BLaER1 treated with 17β-estradiol and CSF1 and Interleukin-3, amounts not matched to agents 10 nM and 100 nM (cell line): ENCODE results near the gene SEL1L3.
A peak's percentile ranks its signal among the peaks of the same experiment; 100 is the strongest.

ENCODE experiments used
- H3K27ac ChIP-seq, 11 experiments: shearing (Covaris generic); formaldehyde crosslinking; 2 replicates each; pipeline ENCODE4 v1.8.1; 2022
- H3K27me3 ChIP-seq, 11 experiments: shearing (Covaris generic); formaldehyde crosslinking; 2 replicates each; pipeline ENCODE4 v1.8.1; 2022
- H3K36me3 ChIP-seq, 11 experiments: shearing (Covaris generic); formaldehyde crosslinking; 2 replicates each; pipeline ENCODE4 v1.8.1; 2022
- H3K4me1 ChIP-seq, 10 experiments: shearing (Covaris generic); formaldehyde crosslinking; 2 replicates each; pipeline ENCODE4 v1.8.1; 2022
- H3K4me2 ChIP-seq, 11 experiments: shearing (Covaris generic); formaldehyde crosslinking; 2 replicates each; pipeline ENCODE4 v1.8.1; 2022
- H3K4me3 ChIP-seq, 10 experiments: shearing (Covaris generic); formaldehyde crosslinking; 2 replicates each; pipeline ENCODE4 v1.8.1; 2022
- H3K9ac ChIP-seq, 11 experiments: shearing (Covaris generic); formaldehyde crosslinking; 2 replicates each; pipeline ENCODE4 v1.8.1; 2022
- H3K9me3 ChIP-seq, 11 experiments: shearing (Covaris generic); formaldehyde crosslinking; replicated peaks in 1 of 11; 2 replicates each; pipeline ENCODE4 v1.8.1; 2022
- H4K20me1 ChIP-seq, 11 experiments: shearing (Covaris generic); formaldehyde crosslinking; 2 replicates each; pipeline ENCODE4 v1.8.1; 2022
- Cebpa-rat ChIP-seq, 11 experiments: shearing (Covaris generic); IDR thresholded peaks; 2 replicates each; pipeline ENCODE4 v1.8.1; 2022

The SEL1L3 gene

DNA sequence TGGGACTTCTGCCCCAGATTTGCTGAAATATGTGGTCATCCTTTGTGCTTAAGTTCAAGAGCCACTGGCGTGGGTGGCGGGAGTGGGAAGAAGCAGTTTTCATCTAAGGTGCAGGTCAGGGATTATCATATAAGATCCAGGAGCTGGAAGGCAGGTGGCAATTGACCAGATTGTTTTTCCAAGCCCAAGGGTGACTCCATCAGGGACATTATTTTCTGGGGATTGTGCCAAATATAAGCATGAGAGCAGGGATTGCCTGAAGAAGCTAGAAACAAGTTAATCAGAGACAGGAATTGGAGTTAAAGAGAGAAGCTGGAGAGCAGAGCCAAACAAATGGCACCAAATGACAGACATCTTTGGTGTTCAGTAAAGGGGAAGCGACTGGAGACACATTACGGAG lies 19.4 kb upstream of the SEL1L3 start:
- peaks cover 17 to 70% (median 54%) of the 10 kb centered on the region in 10 experiments for H3K4me1 ChIP-seq
- H3K4me2 ChIP-seq, result 0 out of 22 replicates have a peak overlapping the region, but pooled peaks of 1 of the 11 experiments have one; percentile 5
- H3K9ac ChIP-seq, result no peak overlapping the region
- no peaks in the 10 kb centered on the region for H3K36me3 ChIP-seq
- H4K20me1 ChIP-seq, result no peaks in the 10 kb centered on the region
- TF ChIP-seq Cebpa-rat (IDR thresholded peaks at IDR 0.05), result no peak
- H3K9me3 ChIP-seq, result no peaks in the 10 kb centered on the region
- H3K4me3 ChIP-seq, result no peak overlapping the region
- H3K27me3 ChIP-seq, result no peaks in the 10 kb centered on the region
- H3K27ac ChIP-seq, result no peak overlapping the region

DNA sequence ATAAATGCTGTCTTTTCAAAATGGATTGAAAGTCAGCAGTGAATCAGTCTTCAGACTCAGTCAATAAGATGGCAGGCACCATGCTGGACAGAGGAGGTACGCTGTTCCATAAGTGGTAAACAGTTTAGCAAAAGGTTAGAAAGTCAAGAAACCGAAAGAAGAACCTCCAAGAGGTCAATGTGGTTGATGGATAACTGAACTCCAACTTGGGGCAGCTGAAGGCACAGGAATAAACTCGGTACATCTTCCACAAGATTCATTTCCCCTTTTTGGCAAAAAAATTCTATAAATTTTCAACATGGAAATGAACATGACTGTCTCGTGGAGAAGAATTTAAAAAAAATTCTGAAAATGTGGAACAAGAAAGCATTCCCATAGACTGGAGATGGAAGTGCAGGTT lies 18.4 kb upstream of the SEL1L3 start:
- peak overlapping the region in 7 of 11 experiments; percentile 30 to 55 (median 42); a peak in 12 of 22 replicates for H3K27ac ChIP-seq
- no peak for TF ChIP-seq Cebpa-rat (IDR thresholded peaks at IDR 0.05)
- H3K36me3 ChIP-seq, result no peaks in the 10 kb centered on the region
- H3K9ac ChIP-seq, result no peak overlapping the region
- H3K9me3 ChIP-seq, result no peaks in the 10 kb centered on the region
- H3K4me3 ChIP-seq, result no peak overlapping the region
- H3K4me1 ChIP-seq, result peaks cover 17 to 70% (median 54%) of the 10 kb centered on the region in 10 experiments
- H3K27me3 ChIP-seq, result no peaks in the 10 kb centered on the region
- H4K20me1 ChIP-seq, result no peaks in the 10 kb centered on the region
- H3K4me2 ChIP-seq, result peak overlapping the region; percentile 3 to 76 (median 58); a peak in 19 of 22 replicates

DNA sequence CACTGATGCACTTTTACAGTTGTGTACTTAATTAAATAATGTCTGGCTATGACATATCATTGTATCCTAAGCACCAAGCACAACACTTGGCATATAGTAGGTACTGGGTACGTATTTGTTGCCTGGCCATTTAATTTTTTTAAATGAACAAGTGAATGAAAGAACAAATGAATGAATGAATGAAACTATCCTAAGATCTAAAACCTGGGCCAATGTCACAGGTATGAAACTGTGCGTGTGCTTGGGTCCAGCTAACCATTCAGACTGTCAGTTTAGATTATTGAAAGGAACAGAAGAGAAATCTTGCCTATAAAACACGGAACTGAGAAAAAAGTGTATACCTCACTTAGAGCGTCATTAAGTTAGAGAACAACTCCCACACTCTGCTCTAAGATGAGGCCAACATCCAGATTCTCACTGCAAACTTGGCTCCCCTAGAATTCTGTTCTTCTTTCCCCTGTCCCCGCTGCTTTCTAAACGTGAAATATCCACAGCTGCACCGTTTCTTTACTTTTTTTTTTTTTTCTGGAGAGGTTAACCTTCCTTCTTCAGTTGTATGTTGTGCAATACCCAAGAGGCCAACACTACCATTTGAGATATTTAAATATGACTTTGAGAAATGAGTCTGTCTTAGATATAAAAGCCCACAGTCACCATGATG lies 17.3 kb upstream of the SEL1L3 start:
- Histone ChIP-seq H3K4me1 (peaks cover 27 to 76% (median 54%) of the 10 kb centered on the region in 10 experiments), H3K9me3 (no peaks in the 10 kb centered on the region), H3K4me3 (no peak overlapping the region), H3K4me2 (peak overlapping the region in 10 of 11 experiments; percentile 38 to 76 (median 59); a peak in 20 of 22 replicates), H3K27me3 (no peaks in the 10 kb centered on the region), H3K9ac (no peak overlapping the region), H3K36me3 (no peaks in the 10 kb centered on the region), H4K20me1 (no peaks in the 10 kb centered on the region), H3K27ac (peak overlapping the region in 8 of 11 experiments; percentile 4 to 56 (median 35); a peak in 12 of 22 replicates)
- peak in 5 of 11 experiments; percentile 23 to 69 (median 51); a peak in 5 of 22 replicates for TF ChIP-seq Cebpa-rat (IDR thresholded peaks at IDR 0.05)

DNA sequence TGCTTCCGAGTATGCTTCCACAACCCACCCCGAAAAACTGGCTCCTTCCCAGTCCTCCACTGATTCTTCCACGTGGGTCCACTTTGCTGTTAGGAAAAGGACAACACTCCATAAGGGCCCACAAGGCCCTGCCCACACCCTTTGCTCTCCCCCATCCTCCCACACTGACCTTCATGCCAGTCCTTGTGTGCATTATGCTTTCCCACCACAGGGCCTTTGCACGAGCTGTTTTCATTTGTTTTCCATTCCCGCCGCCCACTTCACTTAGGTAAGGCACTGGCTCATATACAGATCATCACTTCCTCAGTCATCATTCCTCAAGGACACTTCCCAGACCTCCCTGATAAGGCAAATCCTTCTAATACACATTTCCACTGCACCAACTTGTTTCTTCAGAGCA lies 16.8 kb upstream of the SEL1L3 start:
- no peak for TF ChIP-seq Cebpa-rat (IDR thresholded peaks at IDR 0.05)
- Histone ChIP-seq H3K4me3 (no peak overlapping the region), H3K36me3 (no peaks in the 10 kb centered on the region), H3K27me3 (no peaks in the 10 kb centered on the region), H3K4me1 (peaks cover 32 to 76% (median 51%) of the 10 kb centered on the region in 10 experiments), H4K20me1 (no peaks in the 10 kb centered on the region), H3K27ac (peak overlapping the region in 7 of 11 experiments; percentile 4 to 56 (median 35); a peak in 8 of 22 replicates), H3K9ac (no peak overlapping the region), H3K4me2 (peak overlapping the region in 7 of 11 experiments; percentile 38 to 76 (median 60); a peak in 13 of 22 replicates), H3K9me3 (no peaks in the 10 kb centered on the region)

DNA sequence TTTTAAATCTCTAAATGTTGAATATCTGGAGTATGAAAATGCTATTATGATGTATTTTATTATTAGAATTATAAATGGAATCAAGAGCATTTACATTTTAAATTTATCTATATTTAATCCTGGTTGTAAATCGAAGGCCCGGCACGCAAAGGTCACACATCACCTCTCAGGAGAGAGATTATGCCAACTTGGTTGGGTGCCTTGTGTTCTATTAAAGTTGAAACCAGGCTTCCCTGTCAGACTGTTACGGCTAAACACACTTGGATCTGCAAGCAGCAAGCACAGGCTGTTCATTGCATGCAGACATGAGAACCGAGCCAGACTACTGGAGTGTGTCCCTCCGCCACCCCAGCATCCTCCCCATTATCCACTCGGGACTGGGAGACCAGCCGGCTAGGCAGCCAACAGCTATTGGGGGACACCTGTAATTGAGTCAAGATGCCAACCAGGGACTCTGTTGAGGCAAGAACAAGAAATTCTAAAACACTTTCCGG lies 16.4 kb upstream of the SEL1L3 start:
- no peak overlapping the region for H3K9ac ChIP-seq
- peak overlapping the region in 5 of 11 experiments; percentile 4 to 36 (median 31); a peak in 5 of 22 replicates for H3K27ac ChIP-seq

DNA sequence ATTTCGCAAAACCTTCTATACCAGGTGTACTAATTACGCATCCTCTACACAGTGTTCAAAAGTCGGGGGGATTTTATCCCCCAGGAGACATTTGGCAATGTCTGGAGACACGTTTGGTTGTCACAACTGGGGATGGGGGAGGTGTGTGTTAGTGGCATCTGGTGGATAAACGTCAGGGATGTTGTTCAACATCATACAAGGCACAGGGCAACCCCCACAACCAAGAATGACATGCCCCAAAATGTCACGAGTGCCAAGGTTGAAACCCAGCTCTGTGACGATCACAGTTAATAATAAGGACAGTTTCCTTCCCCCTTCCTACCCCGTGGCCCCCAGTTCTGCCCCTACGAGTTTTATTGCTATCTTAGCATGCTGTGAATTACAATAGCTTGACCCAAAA lies 15.9 kb upstream of the SEL1L3 start:
- Histone ChIP-seq H3K4me1 (peaks cover 27 to 68% (median 42%) of the 10 kb centered on the region in 10 experiments), H3K4me2 (peak overlapping the region in 8 of 11 experiments; percentile 4 to 76 (median 20); a peak in 11 of 22 replicates), H3K27me3 (no peaks in the 10 kb centered on the region), H4K20me1 (no peaks in the 10 kb centered on the region), H3K9ac (no peak overlapping the region), H3K27ac (no peak overlapping the region), H3K4me3 (no peak overlapping the region), H3K9me3 (no peaks in the 10 kb centered on the region), H3K36me3 (no peaks in the 10 kb centered on the region)
- no peak for TF ChIP-seq Cebpa-rat (IDR thresholded peaks at IDR 0.05)

More for the DNA sequence above, 16.4 kb upstream of the SEL1L3 start:
- H3K9me3 ChIP-seq, result no peaks in the 10 kb centered on the region
- H3K4me1 ChIP-seq, result peaks cover 29 to 72% (median 47%) of the 10 kb centered on the region in 10 experiments
- H3K36me3 ChIP-seq, result no peaks in the 10 kb centered on the region
- peak overlapping the region in 6 of 11 experiments; percentile 10 to 76 (median 64); a peak in 9 of 22 replicates for H3K4me2 ChIP-seq
- no peak for TF ChIP-seq Cebpa-rat (IDR thresholded peaks at IDR 0.05)
- H4K20me1 ChIP-seq, result no peaks in the 10 kb centered on the region
- H3K27me3 ChIP-seq, result no peaks in the 10 kb centered on the region
- no peak overlapping the region for H3K4me3 ChIP-seq

DNA sequence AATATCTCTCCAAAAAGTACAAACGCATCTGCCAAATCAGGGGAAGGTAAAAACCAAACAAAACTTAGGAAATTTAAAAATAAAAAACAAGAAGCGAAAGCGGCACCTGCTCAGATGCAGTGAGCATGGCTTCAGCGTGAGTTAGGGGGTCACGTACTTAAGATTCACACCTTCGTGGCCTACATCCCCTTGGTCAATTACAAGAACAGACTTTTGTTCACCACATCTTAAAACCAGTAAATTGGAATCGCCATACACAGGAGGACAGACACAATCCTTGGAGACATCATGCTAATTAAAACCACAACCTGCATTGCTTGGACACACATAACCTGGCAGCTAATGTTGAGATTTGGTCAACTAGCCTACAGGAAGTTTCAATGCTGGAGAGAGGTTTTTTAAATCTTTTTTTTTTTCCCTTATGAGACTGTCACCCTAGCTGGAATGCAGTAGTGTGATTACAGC lies 12.5 kb upstream of the SEL1L3 start:
- Histone ChIP-seq H3K36me3 (no peaks in the 10 kb centered on the region), H3K27ac (no peak overlapping the region), H3K4me2 (peak overlapping the region in 9 of 11 experiments; percentile 4 to 56 (median 40); a peak in 10 of 22 replicates), H3K4me3 (no peak overlapping the region), H3K9ac (no peak overlapping the region), H3K27me3 (no peaks in the 10 kb centered on the region), H4K20me1 (no peaks in the 10 kb centered on the region), H3K9me3 (peaks cover 0 to 26% (median 17%) of the 10 kb centered on the region in 11 experiments; a peak in 17 of 22 replicates), H3K4me1 (peaks cover 12 to 60% (median 45%) of the 10 kb centered on the region in 10 experiments)
- TF ChIP-seq Cebpa-rat (IDR thresholded peaks at IDR 0.05), result no peak

DNA sequence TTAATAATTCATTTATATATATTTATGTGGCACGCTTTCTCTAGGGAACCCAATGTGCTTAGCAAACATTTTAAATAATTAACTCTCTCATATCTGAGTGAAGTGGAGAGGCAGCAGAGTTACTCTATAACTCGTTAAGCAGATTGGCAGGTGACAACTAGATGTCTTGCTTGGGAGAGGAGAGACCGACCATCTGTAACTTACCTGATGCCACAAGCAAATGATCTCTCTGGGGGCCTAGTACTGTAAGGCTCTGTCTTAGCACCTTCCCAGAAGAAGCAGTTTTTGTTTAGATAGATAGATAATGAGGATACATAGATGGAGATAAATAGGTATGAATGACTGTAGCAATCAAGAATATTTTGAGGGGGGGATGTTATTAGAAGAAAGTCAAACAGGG lies 11.9 kb upstream of the SEL1L3 start:
- Histone ChIP-seq H3K4me3 (no peak overlapping the region), H4K20me1 (no peaks in the 10 kb centered on the region), H3K4me1 (peaks cover 8 to 60% (median 44%) of the 10 kb centered on the region in 10 experiments; a peak in 17 of 20 replicates), H3K27ac (no peak overlapping the region), H3K4me2 (peak overlapping the region in 4 of 11 experiments; percentile 4 to 52 (median 40); a peak in 4 of 22 replicates), H3K27me3 (no peaks in the 10 kb centered on the region), H3K9me3 (peaks cover 0 to 32% (median 24%) of the 10 kb centered on the region in 11 experiments; a peak in 19 of 22 replicates), H3K36me3 (0 out of 22 replicates have a peak, but pooled peaks cover 0 to under 1% (median 0%) of the 10 kb centered on the region in 11 experiments), H3K9ac (no peak overlapping the region)
- TF ChIP-seq Cebpa-rat (IDR thresholded peaks at IDR 0.05), result no peak

DNA sequence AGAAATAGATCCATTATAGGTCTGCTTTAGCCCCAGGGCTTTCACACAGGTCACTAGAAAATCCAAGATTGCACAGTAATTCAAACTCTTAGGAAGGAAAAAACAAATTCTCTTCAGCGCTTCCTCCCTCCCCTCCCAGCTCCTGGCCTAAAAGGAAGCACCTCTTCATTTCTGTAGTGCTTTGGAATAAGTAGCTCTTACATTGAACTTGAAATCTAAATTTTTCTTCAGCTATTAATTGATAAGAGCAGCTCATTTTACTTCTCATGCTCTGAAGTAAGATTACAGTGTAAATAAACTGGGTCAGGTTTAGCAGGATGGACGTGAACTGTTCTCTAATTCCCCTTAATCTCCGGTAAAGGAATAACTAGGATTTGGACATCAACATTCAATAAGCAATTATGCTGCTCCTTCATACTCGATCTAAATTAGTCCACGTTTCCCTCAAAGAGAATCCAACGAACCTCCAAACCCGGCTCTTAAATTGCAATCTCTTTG lies 10.9 kb upstream of the SEL1L3 start:
- Histone ChIP-seq H3K4me3 (no peak overlapping the region), H3K36me3 (peaks cover 0 to 8% (median 0%) of the 10 kb centered on the region in 11 experiments; a peak in 1 of 22 replicates), H4K20me1 (no peaks in the 10 kb centered on the region), H3K9me3 (peaks cover 0 to 42% (median 33%) of the 10 kb centered on the region in 11 experiments; a peak in 19 of 22 replicates), H3K27ac (no peak overlapping the region), H3K4me1 (peaks cover 7 to 59% (median 46%) of the 10 kb centered on the region in 10 experiments; a peak in 17 of 20 replicates), H3K4me2 (peak overlapping the region in 8 of 11 experiments; percentile 6 to 41 (median 31); a peak in 9 of 22 replicates), H3K27me3 (no peaks in the 10 kb centered on the region), H3K9ac (no peak overlapping the region)
- TF ChIP-seq Cebpa-rat (IDR thresholded peaks at IDR 0.05), result no peak
